Sigmoid colon (tissue), 4 donors: ENCODE data around the gene CHTF18.
"Not testable (repeated sequence)": the region's sequence is repeated elsewhere in the genome, so short reads cannot be mapped to it uniquely, and the experiment has no call there.

Experiments
- EP300 ChIP-seq, 4 donors: sonication (generic); formaldehyde crosslinking; IDR thresholded peaks; one replicate each; pipeline ENCODE4 v1.6.1; 2017; ENCODE audit warnings: antibody characterized with exemption in 4 of 4
- POLR2A ChIP-seq, 2 donors: fragments of 450-650 bp; IDR thresholded peaks; one replicate each; pipeline ENCODE4 v1.6.1; 2016; ENCODE audit warnings: antibody characterized with exemption in 2 of 2, mild to moderate bottlenecking in 2 of 2, moderate library complexity in 2 of 2
- POLR2AphosphoS5 ChIP-seq, 4 donors: sonication (generic); formaldehyde crosslinking; IDR thresholded peaks; one replicate each; pipeline ENCODE4 v1.6.1; 2017; ENCODE audit warnings: antibody characterized with exemption in 4 of 4
- TF ChIP-seq, protein P1 (sequence below), 4 experiments: fragments of 450-650 bp in 3 of 4; fragments of 200-600 bp in 1 of 4; IDR thresholded peaks; one replicate each; pipeline ENCODE4 v1.5.1; 2016 to 2019; ENCODE audit warnings: antibody characterized with exemption in 4 of 4, mild to moderate bottlenecking in 3 of 4, moderate library complexity in 2 of 4

DNA sequence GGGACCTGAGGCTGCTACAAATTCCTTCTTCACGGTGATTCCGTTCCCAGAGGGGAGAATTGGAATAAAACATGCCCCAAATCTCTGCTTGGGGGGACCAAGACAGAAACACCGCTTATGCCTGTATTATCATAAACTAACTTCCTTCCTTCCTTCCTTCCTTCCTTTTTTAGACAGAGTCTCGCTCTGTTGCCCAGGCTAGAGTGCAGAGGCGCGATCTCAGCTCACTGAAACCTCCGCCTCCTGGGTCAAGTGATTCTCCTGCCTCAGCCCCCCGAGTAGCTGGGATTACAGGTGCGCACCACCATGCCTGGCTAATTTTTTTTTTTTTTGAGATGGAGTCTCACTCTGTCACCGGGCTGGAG, 31.6 kb downstream of the CHTF18 start:
- not testable (repeated sequence) for TF ChIP-seq POLR2A, POLR2AphosphoS5, EP300 (IDR thresholded peaks at IDR 0.05)
- TF ChIP-seq, protein P1, sequence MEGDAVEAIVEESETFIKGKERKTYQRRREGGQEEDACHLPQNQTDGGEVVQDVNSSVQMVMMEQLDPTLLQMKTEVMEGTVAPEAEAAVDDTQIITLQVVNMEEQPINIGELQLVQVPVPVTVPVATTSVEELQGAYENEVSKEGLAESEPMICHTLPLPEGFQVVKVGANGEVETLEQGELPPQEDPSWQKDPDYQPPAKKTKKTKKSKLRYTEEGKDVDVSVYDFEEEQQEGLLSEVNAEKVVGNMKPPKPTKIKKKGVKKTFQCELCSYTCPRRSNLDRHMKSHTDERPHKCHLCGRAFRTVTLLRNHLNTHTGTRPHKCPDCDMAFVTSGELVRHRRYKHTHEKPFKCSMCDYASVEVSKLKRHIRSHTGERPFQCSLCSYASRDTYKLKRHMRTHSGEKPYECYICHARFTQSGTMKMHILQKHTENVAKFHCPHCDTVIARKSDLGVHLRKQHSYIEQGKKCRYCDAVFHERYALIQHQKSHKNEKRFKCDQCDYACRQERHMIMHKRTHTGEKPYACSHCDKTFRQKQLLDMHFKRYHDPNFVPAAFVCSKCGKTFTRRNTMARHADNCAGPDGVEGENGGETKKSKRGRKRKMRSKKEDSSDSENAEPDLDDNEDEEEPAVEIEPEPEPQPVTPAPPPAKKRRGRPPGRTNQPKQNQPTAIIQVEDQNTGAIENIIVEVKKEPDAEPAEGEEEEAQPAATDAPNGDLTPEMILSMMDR (IDR thresholded peaks at IDR 0.05) = not testable (repeated sequence)
